ENCODE measurements around the gene GRIA1. TPM values are rescaled to one million over a fixed set of nuclear protein-coding genes. Genes with fewer than 3 reads are reported as not detected.

The GRIA1 gene
- total RNA-seq, 1 donor, result 1.1 TPM

DNA sequence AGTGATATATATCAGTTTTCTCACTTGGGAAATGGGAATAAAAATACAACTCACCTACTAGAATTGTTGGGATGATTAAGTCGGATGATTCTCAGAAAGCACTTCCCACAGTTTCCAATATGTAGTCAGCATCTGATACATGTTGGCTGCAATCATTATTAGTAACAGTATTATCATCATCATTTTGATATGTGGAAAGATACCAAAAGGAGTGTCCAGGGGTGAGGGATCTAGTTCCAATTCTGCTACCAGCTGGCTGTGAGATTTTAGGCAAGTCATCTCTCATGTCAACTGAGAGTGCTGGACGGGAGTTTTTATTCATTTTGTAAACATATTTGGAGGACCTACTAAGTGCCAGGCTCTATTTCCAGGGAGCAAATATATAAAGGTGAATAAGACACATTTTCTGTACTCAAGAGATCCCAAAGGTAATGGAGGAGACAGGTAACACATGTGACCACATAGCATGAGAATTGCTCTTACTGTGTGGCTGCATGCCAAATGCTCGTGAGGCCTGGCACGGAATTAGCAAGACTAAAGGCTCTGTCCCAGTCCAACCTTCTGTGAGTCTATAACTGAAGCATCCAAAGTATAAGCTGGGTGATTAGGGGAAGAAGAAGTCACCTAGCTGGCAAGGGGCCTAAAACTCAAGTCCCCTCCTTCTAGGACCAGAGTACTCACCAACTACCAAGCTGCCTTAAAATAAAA, 83.0 kb downstream of the GRIA1 start:
- no peaks in the 10 kb centered on the region for H3K36me3 ChIP-seq (ENCODE audit: insufficient read depth, low read length)
- H3K9me3 ChIP-seq (ENCODE audit: low read depth, low read length), result no peaks in the 10 kb centered on the region
- H3K27ac ChIP-seq (ENCODE audit: low read depth, low read length), result no peak overlapping the region
- no peak overlapping the region for H2AFZ ChIP-seq (ENCODE audit: low read length)
- no peaks in the 10 kb centered on the region for H4K20me1 ChIP-seq (ENCODE audit: insufficient read depth, low read length)
- H3K27me3 ChIP-seq (ENCODE audit: insufficient read depth, low read length), result no peaks in the 10 kb centered on the region
- H3K79me2 ChIP-seq (ENCODE audit: insufficient read depth, low read length), result no peaks in the 10 kb centered on the region
- TF ChIP-seq, protein P1, sequence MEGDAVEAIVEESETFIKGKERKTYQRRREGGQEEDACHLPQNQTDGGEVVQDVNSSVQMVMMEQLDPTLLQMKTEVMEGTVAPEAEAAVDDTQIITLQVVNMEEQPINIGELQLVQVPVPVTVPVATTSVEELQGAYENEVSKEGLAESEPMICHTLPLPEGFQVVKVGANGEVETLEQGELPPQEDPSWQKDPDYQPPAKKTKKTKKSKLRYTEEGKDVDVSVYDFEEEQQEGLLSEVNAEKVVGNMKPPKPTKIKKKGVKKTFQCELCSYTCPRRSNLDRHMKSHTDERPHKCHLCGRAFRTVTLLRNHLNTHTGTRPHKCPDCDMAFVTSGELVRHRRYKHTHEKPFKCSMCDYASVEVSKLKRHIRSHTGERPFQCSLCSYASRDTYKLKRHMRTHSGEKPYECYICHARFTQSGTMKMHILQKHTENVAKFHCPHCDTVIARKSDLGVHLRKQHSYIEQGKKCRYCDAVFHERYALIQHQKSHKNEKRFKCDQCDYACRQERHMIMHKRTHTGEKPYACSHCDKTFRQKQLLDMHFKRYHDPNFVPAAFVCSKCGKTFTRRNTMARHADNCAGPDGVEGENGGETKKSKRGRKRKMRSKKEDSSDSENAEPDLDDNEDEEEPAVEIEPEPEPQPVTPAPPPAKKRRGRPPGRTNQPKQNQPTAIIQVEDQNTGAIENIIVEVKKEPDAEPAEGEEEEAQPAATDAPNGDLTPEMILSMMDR (IDR thresholded peaks at IDR 0.05; ENCODE audit: extremely low read depth, low read depth, low read length), result no peak
- peaks cover 21% of the 10 kb centered on the region for H3K4me1 ChIP-seq (ENCODE audit: insufficient read depth, low read length)
- no peak for DNase-seq (ENCODE audit: insufficient read length, low spot score, missing footprints)
- no peak overlapping the region for H3K4me3 ChIP-seq (ENCODE audit: insufficient read depth, low read length)
- no peak overlapping the region for H3K4me2 ChIP-seq (ENCODE audit: insufficient read depth, low read length)

DNA sequence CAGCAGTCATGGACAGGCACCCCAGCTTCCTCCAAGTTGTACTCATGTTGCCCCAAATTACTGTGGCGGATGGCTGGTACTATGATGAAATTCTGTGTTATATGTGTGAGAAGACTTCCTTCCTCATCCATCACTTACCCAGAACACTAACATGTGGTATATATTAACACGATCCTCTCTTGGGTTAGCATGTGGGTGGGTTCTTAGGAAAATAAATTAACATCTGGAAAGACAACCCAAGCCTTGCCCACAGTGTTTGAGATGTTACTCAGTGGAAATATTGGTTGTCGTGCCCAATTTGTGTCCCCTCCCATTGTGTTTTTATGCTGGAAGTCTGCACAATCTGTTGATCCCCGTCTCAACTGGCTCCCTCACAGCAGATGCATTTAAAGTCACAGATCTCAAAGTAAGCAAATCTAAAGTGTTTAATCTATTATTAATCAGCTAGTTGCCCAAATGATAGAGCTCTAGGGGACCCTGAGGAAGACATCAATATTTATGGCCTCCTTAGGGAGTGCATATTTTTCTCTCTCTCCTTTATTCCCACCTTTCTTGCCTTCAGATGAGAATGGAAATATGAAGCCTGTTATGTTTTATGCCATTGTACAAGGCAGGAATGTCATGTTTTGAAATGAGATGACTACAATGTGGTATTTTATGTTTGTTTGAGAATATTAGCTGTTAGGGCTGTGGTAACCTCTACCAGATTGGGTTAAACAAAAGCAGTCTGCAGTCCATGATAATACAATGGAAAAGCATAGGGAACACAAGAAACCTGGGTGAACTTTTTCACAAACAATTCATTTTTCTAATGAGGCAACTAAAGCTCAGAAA, 93.9 kb downstream of the GRIA1 start:
- no peaks in the 10 kb centered on the region for H3K27me3 ChIP-seq (ENCODE audit: insufficient read depth, low read length)
- H3K4me3 ChIP-seq (ENCODE audit: insufficient read depth, low read length), result no peak overlapping the region
- H3K36me3 ChIP-seq (ENCODE audit: insufficient read depth, low read length), result no peaks in the 10 kb centered on the region
- peaks cover 4% of the 10 kb centered on the region for H3K4me1 ChIP-seq (ENCODE audit: insufficient read depth, low read length)
- no peak for DNase-seq (ENCODE audit: insufficient read length, low spot score, missing footprints)
- no peak overlapping the region for H3K27ac ChIP-seq (ENCODE audit: low read depth, low read length)
- H3K4me2 ChIP-seq (ENCODE audit: insufficient read depth, low read length), result no peak overlapping the region
- H3K9me3 ChIP-seq (ENCODE audit: low read depth, low read length), result no peaks in the 10 kb centered on the region
- H2AFZ ChIP-seq (ENCODE audit: low read length), result no peak overlapping the region
- H3K79me2 ChIP-seq (ENCODE audit: insufficient read depth, low read length), result no peaks in the 10 kb centered on the region
- no peaks in the 10 kb centered on the region for H4K20me1 ChIP-seq (ENCODE audit: insufficient read depth, low read length)
- TF ChIP-seq, protein P1 (IDR thresholded peaks at IDR 0.05; ENCODE audit: extremely low read depth, low read depth, low read length), result no peak

GRCh38 chr5:153584960-153585359, 94.5 kb downstream of the GRIA1 start:
- TF ChIP-seq, protein P1 (IDR thresholded peaks at IDR 0.05; ENCODE audit: extremely low read depth, low read depth, low read length), result no peak
- Histone ChIP-seq H3K4me2 (ENCODE audit: insufficient read depth, low read length) (no peak overlapping the region), H3K4me3 (ENCODE audit: insufficient read depth, low read length) (no peak overlapping the region), H3K9me3 (ENCODE audit: low read depth, low read length) (no peaks in the 10 kb centered on the region), H3K79me2 (ENCODE audit: insufficient read depth, low read length) (no peaks in the 10 kb centered on the region), H3K36me3 (ENCODE audit: insufficient read depth, low read length) (no peaks in the 10 kb centered on the region), H2AFZ (ENCODE audit: low read length) (no peak overlapping the region), H3K4me1 (ENCODE audit: insufficient read depth, low read length) (peaks cover 4% of the 10 kb centered on the region), H4K20me1 (ENCODE audit: insufficient read depth, low read length) (no peaks in the 10 kb centered on the region), H3K27ac (ENCODE audit: low read depth, low read length) (no peak overlapping the region), H3K27me3 (ENCODE audit: insufficient read depth, low read length) (no peaks in the 10 kb centered on the region)
- no peak for DNase-seq (ENCODE audit: insufficient read length, low spot score, missing footprints)

DNA sequence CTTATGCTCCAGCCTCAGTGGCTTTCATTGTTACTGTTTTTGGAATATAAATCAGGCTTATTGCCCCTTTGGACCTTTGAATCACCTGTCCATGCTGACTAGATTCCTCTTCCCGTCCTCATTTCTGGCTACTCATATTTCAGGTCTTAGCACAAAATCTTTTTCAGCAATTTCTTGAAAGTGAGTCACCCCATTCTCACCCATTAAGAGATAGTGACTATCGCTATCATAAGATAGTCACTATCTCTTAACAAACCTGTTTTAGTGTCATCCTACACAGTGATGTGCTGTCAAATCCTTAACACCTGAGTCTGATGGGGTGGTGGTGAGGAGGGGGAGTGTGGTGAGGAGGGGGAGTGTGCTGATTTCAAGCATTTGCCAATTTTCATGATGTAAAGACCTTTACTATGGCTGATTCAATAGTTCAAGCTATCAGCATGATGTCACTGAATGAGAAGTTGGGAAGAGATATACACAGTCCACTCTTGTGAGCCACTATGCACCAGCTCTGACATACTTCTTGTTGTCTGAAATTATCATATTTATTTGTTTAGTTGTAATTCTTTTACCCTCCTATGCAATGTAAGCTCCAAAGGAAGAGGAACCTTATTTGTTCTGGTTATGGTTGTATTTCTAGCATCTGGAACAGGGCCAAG, 95.3 kb downstream of the GRIA1 start:
- Histone ChIP-seq H2AFZ (ENCODE audit: low read length) (no peak overlapping the region), H3K4me3 (ENCODE audit: insufficient read depth, low read length) (no peak overlapping the region), H4K20me1 (ENCODE audit: insufficient read depth, low read length) (no peaks in the 10 kb centered on the region), H3K79me2 (ENCODE audit: insufficient read depth, low read length) (no peaks in the 10 kb centered on the region), H3K27me3 (ENCODE audit: insufficient read depth, low read length) (no peaks in the 10 kb centered on the region), H3K36me3 (ENCODE audit: insufficient read depth, low read length) (no peaks in the 10 kb centered on the region), H3K9me3 (ENCODE audit: low read depth, low read length) (no peaks in the 10 kb centered on the region), H3K4me1 (ENCODE audit: insufficient read depth, low read length) (peaks cover 4% of the 10 kb centered on the region), H3K4me2 (ENCODE audit: insufficient read depth, low read length) (no peak overlapping the region), H3K27ac (ENCODE audit: low read depth, low read length) (no peak overlapping the region)
- no peak for DNase-seq (ENCODE audit: insufficient read length, low spot score, missing footprints)
- TF ChIP-seq, protein P1 (IDR thresholded peaks at IDR 0.05; ENCODE audit: extremely low read depth, low read depth, low read length), result no peak

All from osteoblast (primary cell).